Neuron (in vitro differentiated cells): ENCODE measurements around the gene NCSTN.

Experiments used
- H2AFZ ChIP-seq: one replicate; pipeline ENCODE4 v1.6.1; 2013; ENCODE audit warnings: low read depth, mild to moderate bottlenecking, inconsistent platforms, low read length, moderate library complexity
- H3K27me3 ChIP-seq: one replicate; pipeline ENCODE4 v1.6.1; 2013; ENCODE audit warnings: low read length; ENCODE audit not compliant: insufficient read depth
- H3K36me3 ChIP-seq: one replicate; pipeline ENCODE4 v1.6.1; 2013; ENCODE audit warnings: low read length; ENCODE audit not compliant: insufficient read depth
- H3K4me1 ChIP-seq: one replicate; pipeline ENCODE4 v1.6.1; 2013; ENCODE audit warnings: low read length; ENCODE audit not compliant: insufficient read depth
- H3K4me3 ChIP-seq: 2 replicates; pipeline ENCODE4 v1.5.1; 2013; ENCODE audit warnings: mild to moderate bottlenecking, low read length, moderate library complexity
- H3K9me3 ChIP-seq: one replicate; pipeline ENCODE4 v1.6.1; 2013; ENCODE audit warnings: low read length

NCSTN gene

DNA sequence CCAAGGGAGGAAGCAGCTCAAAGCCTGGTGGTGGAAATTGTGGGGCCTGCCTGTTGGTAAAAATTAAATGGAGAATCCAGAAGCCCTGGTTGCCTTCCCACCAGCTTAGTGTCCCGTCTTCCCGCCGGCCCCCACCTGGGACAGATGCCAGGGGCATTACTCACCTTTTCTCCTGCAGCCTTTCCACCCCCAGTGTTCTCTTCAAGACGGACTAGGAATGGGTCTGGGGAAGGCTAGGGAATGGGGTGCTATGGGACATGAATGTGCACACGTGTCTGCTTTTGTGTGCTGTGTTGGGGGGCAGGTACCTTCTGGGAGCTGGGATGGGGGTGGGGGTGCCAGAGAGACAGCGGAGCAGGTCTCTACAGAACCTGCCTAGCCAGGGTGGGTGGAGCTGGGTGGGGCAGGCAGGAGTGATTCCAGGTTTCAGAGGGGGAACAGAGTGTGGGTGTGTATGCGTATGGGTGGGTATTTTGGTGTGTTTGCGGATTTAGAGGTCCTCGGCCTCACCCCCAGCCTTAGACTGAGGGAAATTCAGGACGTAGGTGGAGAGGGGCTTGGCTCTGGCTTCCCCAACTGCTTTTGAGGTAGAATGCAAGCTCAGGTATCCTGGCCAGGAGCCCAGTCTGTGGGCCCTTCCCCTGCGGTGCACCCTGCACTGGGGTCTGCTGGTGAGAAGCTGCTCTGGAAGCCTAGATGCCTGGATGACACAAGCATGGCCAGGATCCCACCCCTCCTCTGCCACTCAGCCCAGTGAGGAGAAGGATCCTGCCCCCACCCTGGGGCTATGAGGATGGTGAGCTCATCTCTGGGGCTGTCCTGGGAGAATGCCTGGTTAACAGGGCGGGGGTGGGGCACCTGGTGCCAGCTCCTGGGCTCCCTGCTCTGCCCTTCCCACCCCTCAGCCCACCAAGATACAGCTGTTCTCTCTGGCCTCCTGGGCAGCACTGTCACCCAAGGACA is 64.9 kb downstream of the NCSTN start:
- Histone ChIP-seq H2AFZ (no peak overlapping the region), H3K4me1 (peaks cover 79% of the 10 kb centered on the region), H3K4me3 (no peak overlapping the region), H3K27me3 (no peaks in the 10 kb centered on the region), H3K36me3 (peaks cover 43% of the 10 kb centered on the region), H3K9me3 (no peaks in the 10 kb centered on the region)
